Measurements from ENCODE around the gene ICAM2. TPM values are rescaled to one million over a fixed set of nuclear protein-coding genes. Genes with fewer than 3 reads are reported as not detected.

The ICAM2 gene
- total and polyA plus RNA-seq, 9 donors = 6.8 to 34.2 (median 19.9) TPM

- intact Hi-C loops (cut with DNase I) = no loop called here
- no peak overlapping the region for H3K27ac ChIP-seq
Measured at GRCh38 chr17:63988127-63988478, 32.3 kb downstream of the ICAM2 start.

DNA sequence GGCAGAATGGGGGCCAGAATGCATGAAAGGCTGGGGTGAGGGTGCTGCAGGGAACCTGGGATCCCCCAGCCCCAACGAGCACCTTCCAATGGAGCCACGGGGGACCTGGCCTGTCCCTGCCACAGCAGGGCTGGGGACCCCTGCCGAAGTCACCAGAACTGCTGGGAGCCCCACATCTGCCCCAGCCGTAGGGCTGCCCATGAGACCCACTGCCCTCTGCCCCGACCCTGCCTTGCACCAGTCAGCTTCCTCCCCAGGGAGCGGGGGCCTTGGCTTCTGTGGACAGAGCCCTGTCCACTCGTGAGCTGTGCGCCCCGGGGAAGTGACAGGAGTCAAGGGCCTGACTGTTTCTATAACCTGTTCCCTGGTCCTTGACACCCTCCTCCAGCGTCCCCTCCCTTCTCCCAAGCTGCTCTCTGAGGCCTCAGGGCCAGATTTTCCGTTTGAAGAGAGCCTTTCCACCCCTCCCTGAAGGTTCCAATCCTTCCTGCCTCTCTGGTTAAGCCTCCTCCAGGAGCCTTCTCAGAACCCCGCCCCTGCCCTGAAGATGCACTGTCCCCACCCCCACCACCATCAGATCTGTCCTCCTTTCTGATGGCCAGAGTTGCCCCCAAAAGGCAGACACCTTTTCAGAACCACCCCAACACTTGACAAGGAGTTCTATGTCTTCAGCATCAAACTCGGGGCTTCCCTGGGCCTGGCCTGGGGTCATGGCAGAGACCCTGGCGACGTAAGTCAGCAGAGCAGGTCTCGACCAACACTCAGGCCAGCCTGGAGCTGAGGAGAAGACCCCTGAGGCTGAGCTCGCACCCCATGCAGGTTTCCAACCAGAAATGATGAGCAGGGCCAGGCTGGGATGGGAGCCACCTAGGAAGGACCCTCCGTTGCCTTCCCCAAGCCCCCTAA, 33.0 kb downstream of the ICAM2 start:
- no peaks in the 10 kb centered on the region for H3K27me3 ChIP-seq
- TF ChIP-seq EP300 (IDR thresholded peaks at IDR 0.05) (no peak), CTCF (IDR thresholded peaks at IDR 0.05) (no peak), POLR2A (IDR thresholded peaks at IDR 0.05) (no peak)
- no peaks in the 10 kb centered on the region for H3K9me3 ChIP-seq
- H3K4me1 ChIP-seq (ENCODE audit: insufficient read depth) = peaks cover 9% of the 10 kb centered on the region
- H3K36me3 ChIP-seq = no peaks in the 10 kb centered on the region
- no peak overlapping the region for H3K27ac ChIP-seq
- no peak for DNase-seq
- H3K4me3 ChIP-seq = no peak overlapping the region
- WGBS, 3 donors = 75 to 83% (median 79%) methylated on average over 18 of the region's 18 CpGs
- intact Hi-C loops (cut with DNase I) = no loop called here

More at GRCh38 chr17:63988127-63988478, 32.3 kb downstream of the ICAM2 start:
- Histone ChIP-seq H3K9me3 (no peaks in the 10 kb centered on the region), H3K4me3 (no peak overlapping the region), H3K4me1 (ENCODE audit: insufficient read depth) (peaks cover 9% of the 10 kb centered on the region), H3K36me3 (no peaks in the 10 kb centered on the region), H3K27me3 (no peaks in the 10 kb centered on the region)
- TF ChIP-seq CTCF (IDR thresholded peaks at IDR 0.05) (no peak), EP300 (IDR thresholded peaks at IDR 0.05) (no peak), POLR2A (IDR thresholded peaks at IDR 0.05) (no peak)
- DNase-seq = no peak
- 93 to 96% (median 94%) methylated on average over 5 of the region's 5 CpGs for WGBS, 3 donors

GRCh38 chr17:63986821-63987220, 33.6 kb downstream of the ICAM2 start:
- H3K9me3 ChIP-seq = no peaks in the 10 kb centered on the region
- H3K27me3 ChIP-seq = no peaks in the 10 kb centered on the region
- no peak overlapping the region for H3K4me3 ChIP-seq
- WGBS, 3 donors = 48 to 64% (median 64%) methylated on average over 3 of the region's 3 CpGs
- H3K36me3 ChIP-seq = no peaks in the 10 kb centered on the region
- TF ChIP-seq CTCF (IDR thresholded peaks at IDR 0.05) (no peak), EP300 (IDR thresholded peaks at IDR 0.05) (no peak)
- H3K27ac ChIP-seq = no peak overlapping the region
- peaks cover 9% of the 10 kb centered on the region for H3K4me1 ChIP-seq (ENCODE audit: insufficient read depth)
- no peak for DNase-seq
- intact Hi-C loops (cut with DNase I) = no loop called here

DNA sequence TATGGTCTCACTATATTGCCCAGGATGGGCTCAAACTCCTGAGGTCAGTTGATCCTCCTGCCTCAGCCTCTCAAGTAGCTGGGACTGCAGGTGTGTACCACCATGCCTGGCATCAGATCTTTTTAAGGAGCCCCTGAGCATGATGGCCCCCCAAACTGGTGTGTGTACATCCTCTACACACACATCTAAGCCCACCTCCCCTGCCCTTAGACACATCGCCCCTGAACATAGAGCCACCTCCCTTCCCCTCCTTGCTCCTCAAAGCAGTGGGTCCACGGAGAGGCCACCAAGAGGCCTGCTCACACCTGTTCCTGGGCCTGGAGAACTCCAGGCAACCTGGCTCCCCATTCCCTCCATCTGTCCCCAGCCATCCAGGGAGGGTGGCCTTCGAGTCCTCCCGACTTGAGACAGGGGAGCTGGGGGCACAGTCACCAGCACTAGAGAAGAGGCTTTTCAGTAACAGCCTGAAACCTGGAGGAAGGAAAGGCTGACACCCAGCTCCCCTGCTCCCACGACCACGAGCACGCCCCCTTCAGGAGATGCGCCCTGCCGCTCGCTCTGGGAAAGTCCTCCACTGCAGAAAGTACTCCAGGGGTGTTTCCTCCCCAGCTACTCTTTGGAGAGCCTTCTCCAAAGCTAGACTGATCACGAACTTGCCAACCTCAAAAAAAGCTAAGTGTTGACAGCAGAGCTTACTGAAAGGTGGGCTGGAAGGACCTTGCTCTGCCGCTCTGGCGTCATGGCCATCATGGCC, 34.9 kb downstream of the ICAM2 start:
- Histone ChIP-seq H3K4me3 (no peak overlapping the region), H3K36me3 (no peaks in the 10 kb centered on the region), H3K27me3 (no peaks in the 10 kb centered on the region), H3K9me3 (no peaks in the 10 kb centered on the region), H3K4me1 (ENCODE audit: insufficient read depth) (peaks cover 11% of the 10 kb centered on the region), H3K27ac (no peak overlapping the region)
- intact Hi-C loops (cut with DNase I) = no loop called here
- DNase-seq = no peak
- TF ChIP-seq CTCF (IDR thresholded peaks at IDR 0.05) (no peak), POLR2A (IDR thresholded peaks at IDR 0.05) (no peak), EP300 (IDR thresholded peaks at IDR 0.05) (no peak)
- 90 to 93% (median 91%) methylated on average over 13 of the region's 13 CpGs for WGBS, 3 donors

Measured in ovary (tissue), 9 donors.